Spinal cord (tissue), 10 donors: Measurements from ENCODE around the gene FAM228A. TPM values are rescaled to one million over a fixed set of nuclear protein-coding genes. Genes with fewer than 3 reads are reported as not detected.

ENCODE experiments used
- DNase-seq, 6 donors: peaks; one replicate each; pipeline versions ENCODE4 v3.0.0 to v3.0.0-alpha.2; 2013 to 2015; ENCODE audit warnings: low spot score in 6 of 6, low read depth in 4 of 6
- H3K27ac ChIP-seq: one replicate; pipeline ENCODE4 v1.5.1; 2013; ENCODE audit warnings: low read depth, low read length, control low read depth
- H3K27me3 ChIP-seq: one replicate; pipeline ENCODE4 v1.6.1; 2013; ENCODE audit warnings: low read length; ENCODE audit not compliant: control insufficient read depth, insufficient read depth
- H3K36me3 ChIP-seq: one replicate; pipeline ENCODE4 v1.6.1; 2013; ENCODE audit warnings: low read length; ENCODE audit not compliant: control insufficient read depth, insufficient read depth
- H3K4me1 ChIP-seq: one replicate; pipeline ENCODE4 v1.6.1; 2013; ENCODE audit warnings: low read length; ENCODE audit not compliant: control insufficient read depth, insufficient read depth
- H3K4me3 ChIP-seq: one replicate; pipeline ENCODE4 v1.5.1; 2013; ENCODE audit warnings: low read depth, low read length, control low read depth
- H3K9me3 ChIP-seq: one replicate; pipeline ENCODE4 v1.6.1; 2013; ENCODE audit warnings: low read length; ENCODE audit not compliant: control insufficient read depth, insufficient read depth
- WGBS: methylation state at CpG from one replicate; pipeline ENCODE4 v1.1.5; 2013; ENCODE audit warnings: missing lambda C conversion rate; ENCODE audit not compliant: insufficient coverage; 5-methylcytosine and 5-hydroxymethylcytosine counted together
- polyA plus RNA-seq, 2 donors: library from polyadenylated mRNA; unstranded; fragments of 120-200 nt; gene quantifications; one replicate each; pipeline ENCODE4 v1.2.1, GENCODE V29; 2013; ENCODE audit not compliant: insufficient read length in 2 of 2
- total RNA-seq, 2 donors: library from RNA; depleted of rRNA in 1 of 2; stranded (reverse); fragments of 120-200 nt in 1 of 2; fragments of >200 nt in 1 of 2; gene quantifications; one replicate each; pipeline versions ENCODE4 v1.2.3 to v1.2.4, GENCODE V29; 2013 to 2014
- donor health status: healthy.

Gene FAM228A
- total and polyA plus RNA-seq, 4 donors, result 0.88 to 4.6 (median 2.3) TPM

DNA sequence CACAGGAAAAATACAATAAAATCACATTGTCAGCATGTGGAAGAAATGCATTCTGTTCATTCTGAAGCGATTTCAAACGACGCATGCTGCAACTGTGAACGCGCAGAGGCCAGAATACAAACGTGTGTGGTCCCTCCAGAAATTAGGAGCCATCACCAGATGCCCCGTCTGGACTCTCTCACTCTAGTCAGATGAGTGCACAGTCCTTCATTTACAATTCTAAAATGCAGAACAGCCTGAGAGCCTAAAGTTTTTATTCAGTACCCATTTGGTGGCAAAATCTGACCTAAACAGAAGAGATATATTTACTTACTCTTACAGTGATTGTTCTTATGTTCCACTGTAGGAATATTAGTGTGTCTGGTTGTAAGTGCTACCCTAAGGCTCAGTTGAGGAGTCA, 36.6 kb downstream of the FAM228A start:
- H3K27me3 ChIP-seq, result no peaks in the 10 kb centered on the region
- H3K9me3 ChIP-seq, result no peaks in the 10 kb centered on the region
- H3K36me3 ChIP-seq, result peaks cover 57% of the 10 kb centered on the region
- DNase-seq, result no peak
- H3K4me3 ChIP-seq, result no peak overlapping the region
- H3K27ac ChIP-seq, result no peak overlapping the region
- 56% methylated on average over 7 of the region's 7 CpGs for WGBS
- no peaks in the 10 kb centered on the region for H3K4me1 ChIP-seq

DNA sequence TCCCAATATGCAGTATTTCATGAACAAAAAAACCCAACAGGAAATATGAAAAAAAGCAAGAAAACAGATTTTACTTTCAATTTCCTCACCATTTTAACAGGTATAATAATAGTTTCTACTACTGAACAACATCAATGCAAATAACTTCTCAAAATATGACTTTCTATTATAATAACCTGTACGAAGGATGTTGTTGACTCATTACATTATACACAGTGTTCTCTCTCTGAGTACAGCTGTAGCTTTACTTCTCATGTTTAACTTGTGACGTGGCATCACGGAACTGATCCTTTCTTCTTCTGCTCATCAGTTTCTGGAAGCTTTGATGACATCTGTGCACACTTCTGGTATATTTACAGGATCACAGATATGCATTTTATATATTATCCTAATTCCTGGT, 40.0 kb downstream of the FAM228A start:
- no peak for DNase-seq
- WGBS, result 100% methylated on average over 2 of the region's 3 CpGs
- Histone ChIP-seq H3K36me3 (peaks cover 27% of the 10 kb centered on the region), H3K4me1 (no peaks in the 10 kb centered on the region), H3K27me3 (no peaks in the 10 kb centered on the region), H3K9me3 (no peaks in the 10 kb centered on the region), H3K4me3 (no peak overlapping the region), H3K27ac (no peak overlapping the region)

- peaks cover 13% of the 10 kb centered on the region for H3K4me1 ChIP-seq
- no peak overlapping the region for H3K27ac ChIP-seq
- H3K4me3 ChIP-seq, result no peak overlapping the region
- H3K36me3 ChIP-seq, result peaks cover 11% of the 10 kb centered on the region
- no peaks in the 10 kb centered on the region for H3K9me3 ChIP-seq
- peak in 2 of 6 donors; percentile 49 to 79 for DNase-seq
- WGBS, result 53% methylated on average over 19 of the region's 20 CpGs
- no peaks in the 10 kb centered on the region for H3K27me3 ChIP-seq
Measured at GRCh38 chr2:24220554-24221291, 45.9 kb downstream of the FAM228A start.

- Histone ChIP-seq H3K9me3 (no peaks in the 10 kb centered on the region), H3K27me3 (no peaks in the 10 kb centered on the region), H3K4me3 (no peak overlapping the region), H3K27ac (no peak overlapping the region), H3K36me3 (peaks cover 4% of the 10 kb centered on the region), H3K4me1 (peaks cover 13% of the 10 kb centered on the region)
- WGBS, result 100% methylated on average over 2 of the region's 6 CpGs
- no peak for DNase-seq
Measured at GRCh38 chr2:24221343-24222050, 46.6 kb downstream of the FAM228A start.

GRCh38 chr2:24222946-24223345, 48.1 kb downstream of the FAM228A start:
- no peak for DNase-seq
- Histone ChIP-seq H3K4me3 (no peak overlapping the region), H3K36me3 (no peaks in the 10 kb centered on the region), H3K27ac (no peak overlapping the region), H3K4me1 (peaks cover 13% of the 10 kb centered on the region), H3K9me3 (no peaks in the 10 kb centered on the region), H3K27me3 (no peaks in the 10 kb centered on the region)
- 89% methylated on average over 1 of the region's 6 CpGs for WGBS

DNA sequence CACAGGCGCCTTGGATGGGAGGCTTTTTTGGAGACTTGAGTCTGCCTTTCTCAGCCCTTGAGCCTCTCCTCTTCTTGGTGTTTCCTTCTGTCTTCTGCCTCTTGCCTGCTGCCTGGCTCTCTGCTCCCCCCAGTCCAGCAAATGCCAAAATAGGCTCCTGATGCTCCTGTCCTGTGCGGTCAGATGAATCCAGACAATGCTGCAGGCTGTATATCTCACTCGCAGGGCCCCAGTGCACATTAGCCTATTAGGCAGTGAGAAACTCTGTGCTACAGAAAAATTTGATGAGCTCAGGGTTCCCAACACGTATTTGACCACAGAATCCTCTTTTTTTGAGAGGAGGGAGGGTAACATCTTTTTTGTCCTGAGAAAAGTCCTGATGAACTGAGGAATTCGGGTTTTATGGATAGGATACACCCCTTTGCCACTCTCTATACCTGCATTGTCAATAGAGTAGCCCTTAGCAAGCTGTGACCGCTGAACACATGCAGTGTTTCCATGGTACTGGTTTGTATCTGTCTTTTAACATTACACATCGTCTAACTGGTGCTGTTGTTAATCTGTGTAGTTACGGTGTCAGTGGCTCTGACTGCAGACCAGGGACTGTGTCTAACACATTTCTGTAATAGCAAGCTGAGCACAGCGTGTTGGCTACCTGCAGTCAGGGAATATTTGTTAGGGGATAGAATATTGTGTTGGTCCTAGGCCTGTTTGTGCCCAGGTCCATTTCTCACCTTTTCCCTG, 50.8 kb downstream of the FAM228A start:
- H3K27ac ChIP-seq, result no peak overlapping the region

GRCh38 chr2:24228470-24228869, 53.6 kb downstream of the FAM228A start:
- no peaks in the 10 kb centered on the region for H3K36me3 ChIP-seq
- WGBS, result no CpG with 5 or more reads among the region's 1 CpG
- peak in 2 of 6 donors; percentile 10 to 21 for DNase-seq

More for the DNA sequence above, 50.8 kb downstream of the FAM228A start:
- Histone ChIP-seq H3K9me3 (no peaks in the 10 kb centered on the region), H3K4me1 (peaks cover 11% of the 10 kb centered on the region), H3K4me3 (no peak overlapping the region), H3K36me3 (no peaks in the 10 kb centered on the region), H3K27me3 (no peaks in the 10 kb centered on the region)
- DNase-seq, result peak in 1 of 6 donors; percentile 47
- WGBS, result 51% methylated on average over 6 of the region's 9 CpGs

DNA sequence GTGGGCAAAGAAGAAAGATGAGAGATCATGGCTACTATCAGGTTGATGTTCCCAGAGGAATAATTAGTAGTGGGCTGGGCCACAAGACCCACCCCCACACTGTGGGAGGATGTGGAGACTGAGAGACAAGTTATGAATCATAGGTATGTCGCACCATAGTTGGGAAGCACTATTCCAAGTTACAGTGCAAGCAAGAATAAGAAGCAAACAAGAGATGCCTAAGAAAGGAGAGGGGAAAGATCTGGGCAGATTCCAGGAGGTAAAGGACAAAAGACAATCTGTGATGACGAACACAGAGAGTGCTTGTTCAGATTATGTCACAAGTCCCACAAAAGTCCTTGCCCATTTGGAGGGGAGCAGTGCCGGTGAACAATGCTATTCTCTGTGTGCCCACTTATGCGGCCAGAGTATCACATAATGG, 56.6 kb downstream of the FAM228A start:
- Histone ChIP-seq H3K9me3 (no peaks in the 10 kb centered on the region), H3K4me1 (no peaks in the 10 kb centered on the region), H3K27me3 (no peaks in the 10 kb centered on the region), H3K27ac (peak overlapping the region; percentile 69), H3K4me3 (no peak overlapping the region), H3K36me3 (no peaks in the 10 kb centered on the region)
- 67% methylated on average over 4 of the region's 4 CpGs for WGBS
- peak in 2 of 6 donors; percentile 31 to 66 for DNase-seq

More at GRCh38 chr2:24228470-24228869, 53.6 kb downstream of the FAM228A start:
- H3K9me3 ChIP-seq, result no peaks in the 10 kb centered on the region
- H3K4me3 ChIP-seq, result no peak overlapping the region
- peaks cover 7% of the 10 kb centered on the region for H3K4me1 ChIP-seq
- no peak overlapping the region for H3K27ac ChIP-seq
- no peaks in the 10 kb centered on the region for H3K27me3 ChIP-seq

- Histone ChIP-seq H3K4me1 (no peaks in the 10 kb centered on the region), H3K27ac (no peak overlapping the region), H3K4me3 (no peak overlapping the region), H3K9me3 (no peaks in the 10 kb centered on the region), H3K36me3 (no peaks in the 10 kb centered on the region), H3K27me3 (no peaks in the 10 kb centered on the region)
- DNase-seq, result no peak
- WGBS, result 100% methylated on average over 1 of the region's 2 CpGs
Measured at GRCh38 chr2:24233321-24233720, 58.5 kb downstream of the FAM228A start.
